HG03565 (cell line): Measurements from ENCODE around the gene TRIM36.

Experiments
- ATAC-seq: cut with Tn5 transposase; IDR thresholded peaks from one replicate; pipeline ENCODE4 v1.9.1; 2021; ENCODE audit warnings: mild to moderate bottlenecking, moderate library complexity; ENCODE audit not compliant: unreplicated experiment

TRIM36 gene

DNA sequence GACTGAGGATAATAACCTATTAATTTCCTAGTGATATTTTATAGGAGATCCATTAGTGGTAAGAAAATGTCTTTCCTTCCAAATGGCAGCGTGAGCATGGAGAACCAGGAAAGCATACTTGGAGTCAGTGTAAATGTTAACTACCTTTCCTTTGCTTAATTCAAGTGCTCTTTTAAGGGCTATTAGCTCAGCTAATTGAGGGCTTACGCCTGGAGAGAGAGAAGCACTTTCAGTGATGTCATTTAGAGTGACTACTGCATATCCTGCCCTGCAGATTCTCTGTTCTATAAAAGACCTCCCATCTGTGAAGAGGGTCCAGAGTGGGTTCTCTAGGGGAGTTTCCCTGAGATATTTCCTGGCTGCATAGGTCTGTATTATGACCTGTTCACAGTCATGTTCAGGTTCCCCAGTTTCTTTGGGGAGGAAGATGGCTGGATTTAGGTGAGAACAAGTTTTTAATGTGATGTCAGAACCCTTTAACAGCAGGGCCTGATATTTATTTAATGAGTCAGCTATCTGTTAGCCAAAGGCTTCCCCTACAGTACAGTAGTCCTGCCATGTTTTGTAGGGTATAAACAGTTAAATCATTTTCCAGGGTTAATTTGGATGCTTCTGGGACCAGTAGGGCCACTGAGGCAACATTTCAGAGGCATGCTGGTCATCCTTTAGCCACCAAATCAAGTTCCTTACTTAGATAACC is 89.6 kb downstream of the TRIM36 start:
- ATAC-seq: no peak
